DOHH2 (cell line): ENCODE measurements around the gene KANK3.

Experiments
- EZH2phosphoT487 ChIP-seq: fragments of 200-600 bp; sonication (generic); IDR thresholded peaks from 2 replicates; pipeline ENCODE4 v1.6.1; 2017; ENCODE audit warnings: borderline replicate concordance, mild to moderate bottlenecking, antibody characterized with exemption, low read length, moderate library complexity, mixed read lengths
- TF ChIP-seq, protein P1 (sequence below): fragments of 200-600 bp; sonication (generic); IDR thresholded peaks from one replicate; pipeline ENCODE4 v1.5.1; 2014; ENCODE audit warnings: antibody characterized with exemption, mild to moderate bottlenecking, low read depth, low read length; ENCODE audit not compliant: poor library complexity, severe bottlenecking

DNA sequence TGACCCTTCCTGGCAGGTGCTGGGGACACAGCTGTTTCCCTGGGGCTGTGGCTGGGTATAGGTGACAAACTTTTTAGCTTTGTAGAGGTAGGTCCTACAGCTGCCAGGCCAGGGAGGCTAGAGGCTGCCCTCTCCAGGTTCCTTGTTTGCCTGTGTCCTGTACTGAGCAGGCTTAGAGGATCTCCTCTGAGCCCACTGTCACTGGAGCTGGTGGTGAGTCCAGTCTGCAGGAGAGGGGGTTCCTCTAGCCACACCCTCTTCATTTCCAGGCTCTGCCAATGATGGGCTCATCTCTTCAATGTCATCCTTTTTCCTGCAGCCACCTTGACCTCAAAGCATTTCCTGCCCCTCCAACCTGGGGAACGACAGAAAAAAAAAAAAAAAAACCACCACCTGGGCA lies 34.5 kb upstream of the KANK3 start:
- TF ChIP-seq, protein P1, sequence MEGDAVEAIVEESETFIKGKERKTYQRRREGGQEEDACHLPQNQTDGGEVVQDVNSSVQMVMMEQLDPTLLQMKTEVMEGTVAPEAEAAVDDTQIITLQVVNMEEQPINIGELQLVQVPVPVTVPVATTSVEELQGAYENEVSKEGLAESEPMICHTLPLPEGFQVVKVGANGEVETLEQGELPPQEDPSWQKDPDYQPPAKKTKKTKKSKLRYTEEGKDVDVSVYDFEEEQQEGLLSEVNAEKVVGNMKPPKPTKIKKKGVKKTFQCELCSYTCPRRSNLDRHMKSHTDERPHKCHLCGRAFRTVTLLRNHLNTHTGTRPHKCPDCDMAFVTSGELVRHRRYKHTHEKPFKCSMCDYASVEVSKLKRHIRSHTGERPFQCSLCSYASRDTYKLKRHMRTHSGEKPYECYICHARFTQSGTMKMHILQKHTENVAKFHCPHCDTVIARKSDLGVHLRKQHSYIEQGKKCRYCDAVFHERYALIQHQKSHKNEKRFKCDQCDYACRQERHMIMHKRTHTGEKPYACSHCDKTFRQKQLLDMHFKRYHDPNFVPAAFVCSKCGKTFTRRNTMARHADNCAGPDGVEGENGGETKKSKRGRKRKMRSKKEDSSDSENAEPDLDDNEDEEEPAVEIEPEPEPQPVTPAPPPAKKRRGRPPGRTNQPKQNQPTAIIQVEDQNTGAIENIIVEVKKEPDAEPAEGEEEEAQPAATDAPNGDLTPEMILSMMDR, result no peak
- no peak for TF ChIP-seq EZH2phosphoT487
